Measurements from ENCODE around the gene NXT1.

Gene NXT1

GRCh38 chr20:23350196-23350903 lies at the start of gene NXT1:
Gene NXT1, plus strand, starts transcription at chr20:23350791. Its CDS starts 3,251 bp downstream, at chr20:23354042.
- peak within 1 kb of the TSS; percentile 94 for H3K4me3 ChIP-seq (ENCODE audit: low read depth, low read length)
- TF ChIP-seq, protein P1, sequence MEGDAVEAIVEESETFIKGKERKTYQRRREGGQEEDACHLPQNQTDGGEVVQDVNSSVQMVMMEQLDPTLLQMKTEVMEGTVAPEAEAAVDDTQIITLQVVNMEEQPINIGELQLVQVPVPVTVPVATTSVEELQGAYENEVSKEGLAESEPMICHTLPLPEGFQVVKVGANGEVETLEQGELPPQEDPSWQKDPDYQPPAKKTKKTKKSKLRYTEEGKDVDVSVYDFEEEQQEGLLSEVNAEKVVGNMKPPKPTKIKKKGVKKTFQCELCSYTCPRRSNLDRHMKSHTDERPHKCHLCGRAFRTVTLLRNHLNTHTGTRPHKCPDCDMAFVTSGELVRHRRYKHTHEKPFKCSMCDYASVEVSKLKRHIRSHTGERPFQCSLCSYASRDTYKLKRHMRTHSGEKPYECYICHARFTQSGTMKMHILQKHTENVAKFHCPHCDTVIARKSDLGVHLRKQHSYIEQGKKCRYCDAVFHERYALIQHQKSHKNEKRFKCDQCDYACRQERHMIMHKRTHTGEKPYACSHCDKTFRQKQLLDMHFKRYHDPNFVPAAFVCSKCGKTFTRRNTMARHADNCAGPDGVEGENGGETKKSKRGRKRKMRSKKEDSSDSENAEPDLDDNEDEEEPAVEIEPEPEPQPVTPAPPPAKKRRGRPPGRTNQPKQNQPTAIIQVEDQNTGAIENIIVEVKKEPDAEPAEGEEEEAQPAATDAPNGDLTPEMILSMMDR (IDR thresholded peaks at IDR 0.05; ENCODE audit: low read depth, low read length, missing control alignments) = peak; percentile 1
- DNase-seq (ENCODE audit: low read depth) = peak; percentile 95

DNA sequence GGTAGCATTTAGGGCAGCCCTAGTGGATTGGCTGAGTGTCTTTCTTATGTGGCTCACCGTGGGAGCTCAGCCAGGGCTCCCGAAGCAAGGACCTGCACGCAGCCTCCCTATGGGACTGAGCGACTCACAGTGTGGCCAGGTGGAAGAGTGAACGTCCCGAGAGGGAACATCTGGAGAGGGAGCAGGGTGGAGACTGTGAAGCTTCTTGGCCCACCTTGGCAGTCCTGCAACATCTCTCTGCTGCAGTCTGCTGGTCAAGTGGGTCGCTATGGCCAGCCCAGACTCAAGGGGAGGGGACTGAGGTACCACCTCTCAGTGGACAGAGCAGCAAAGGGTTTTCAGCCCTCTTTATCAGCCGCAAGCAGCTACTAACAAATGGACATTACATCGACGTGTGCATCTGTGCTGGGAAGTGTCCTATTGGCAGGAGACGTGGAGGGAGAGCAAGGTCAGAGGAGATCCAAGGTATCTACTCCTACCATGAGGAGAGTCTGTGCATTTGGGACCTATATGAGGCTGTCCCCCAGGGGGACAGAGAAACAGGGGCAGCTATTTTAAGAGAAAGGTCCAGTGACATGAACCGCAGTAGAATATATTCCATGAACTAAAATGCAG lies 49.0 kb upstream of the NXT1 start:
- H3K4me3 ChIP-seq (ENCODE audit: low read depth, low read length) = no peak overlapping the region
- TF ChIP-seq, protein P1 (IDR thresholded peaks at IDR 0.05; ENCODE audit: low read depth, low read length, missing control alignments) = no peak
- DNase-seq (ENCODE audit: low read depth) = no peak

GRCh38 chr20:23302386-23302785 lies 48.2 kb upstream of the NXT1 start:
- H3K4me3 ChIP-seq (ENCODE audit: low read depth, low read length) = no peak overlapping the region
- DNase-seq (ENCODE audit: low read depth) = no peak
- TF ChIP-seq, protein P1 (IDR thresholded peaks at IDR 0.05; ENCODE audit: low read depth, low read length, missing control alignments) = no peak

GRCh38 chr20:23302801-23303200 lies 47.8 kb upstream of the NXT1 start:
- H3K4me3 ChIP-seq (ENCODE audit: low read depth, low read length) = no peak overlapping the region
- TF ChIP-seq, protein P1 (IDR thresholded peaks at IDR 0.05; ENCODE audit: low read depth, low read length, missing control alignments) = no peak
- DNase-seq (ENCODE audit: low read depth) = no peak

DNA sequence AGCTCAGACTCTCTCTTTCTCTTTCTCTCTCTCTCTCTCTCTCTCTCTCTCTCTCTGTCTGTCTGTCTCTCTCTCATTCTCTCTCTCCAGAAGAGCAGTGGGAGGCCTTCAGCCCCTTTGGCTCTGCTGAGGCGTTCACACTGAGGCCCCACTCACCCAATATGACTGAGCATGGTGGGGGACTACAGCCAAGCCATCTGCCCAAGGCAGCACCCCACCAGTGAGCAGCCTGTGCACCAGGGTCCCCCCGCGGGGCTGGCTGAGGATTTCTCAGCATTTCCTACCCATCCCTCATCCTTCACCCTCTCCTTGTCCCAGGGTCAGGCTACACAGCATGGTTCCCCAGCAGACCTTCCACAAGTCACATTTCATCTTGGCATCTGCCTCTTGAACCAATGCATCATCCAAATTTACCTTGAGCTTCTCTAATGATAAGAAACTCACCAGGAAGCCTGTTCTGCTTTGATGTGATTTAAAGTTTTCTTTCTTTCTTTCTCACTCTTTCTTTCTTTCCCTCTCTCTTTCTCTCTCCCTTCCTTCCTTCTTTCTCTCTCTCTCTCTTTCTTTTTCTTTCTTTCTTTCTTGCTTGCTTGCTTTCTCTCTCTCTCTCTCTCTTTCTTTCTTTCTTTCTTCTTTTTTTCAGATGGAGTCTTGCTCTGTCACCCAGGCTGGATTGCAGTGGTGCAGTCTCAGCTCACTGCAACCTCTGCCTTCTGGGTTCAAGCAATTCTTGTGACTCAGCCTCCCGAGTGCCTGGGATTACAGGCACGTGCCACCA lies 47.1 kb upstream of the NXT1 start:
- TF ChIP-seq, protein P1 (IDR thresholded peaks at IDR 0.05; ENCODE audit: low read depth, low read length, missing control alignments) = no peak
- H3K4me3 ChIP-seq (ENCODE audit: low read depth, low read length) = no peak overlapping the region
- no peak for DNase-seq (ENCODE audit: low read depth)

GRCh38 chr20:23304616-23305015 lies 46.0 kb upstream of the NXT1 start:
- no peak for DNase-seq (ENCODE audit: low read depth)
- TF ChIP-seq, protein P1 (IDR thresholded peaks at IDR 0.05; ENCODE audit: low read depth, low read length, missing control alignments) = no peak
- H3K4me3 ChIP-seq (ENCODE audit: low read depth, low read length) = no peak overlapping the region

Data from GM12864 (cell line).